Measurements from ENCODE around the gene TAS1R2. TPM values are rescaled to one million over a fixed set of nuclear protein-coding genes. Genes with fewer than 3 reads are reported as not detected.
A peak's percentile ranks its signal among the peaks of the same experiment; 100 is the strongest.

TAS1R2 gene
- total and polyA plus RNA-seq, 9 of the 15 experiments (the other 6 are each of a cell fraction or from before 2014, with no cell fraction given) = not detected

DNA sequence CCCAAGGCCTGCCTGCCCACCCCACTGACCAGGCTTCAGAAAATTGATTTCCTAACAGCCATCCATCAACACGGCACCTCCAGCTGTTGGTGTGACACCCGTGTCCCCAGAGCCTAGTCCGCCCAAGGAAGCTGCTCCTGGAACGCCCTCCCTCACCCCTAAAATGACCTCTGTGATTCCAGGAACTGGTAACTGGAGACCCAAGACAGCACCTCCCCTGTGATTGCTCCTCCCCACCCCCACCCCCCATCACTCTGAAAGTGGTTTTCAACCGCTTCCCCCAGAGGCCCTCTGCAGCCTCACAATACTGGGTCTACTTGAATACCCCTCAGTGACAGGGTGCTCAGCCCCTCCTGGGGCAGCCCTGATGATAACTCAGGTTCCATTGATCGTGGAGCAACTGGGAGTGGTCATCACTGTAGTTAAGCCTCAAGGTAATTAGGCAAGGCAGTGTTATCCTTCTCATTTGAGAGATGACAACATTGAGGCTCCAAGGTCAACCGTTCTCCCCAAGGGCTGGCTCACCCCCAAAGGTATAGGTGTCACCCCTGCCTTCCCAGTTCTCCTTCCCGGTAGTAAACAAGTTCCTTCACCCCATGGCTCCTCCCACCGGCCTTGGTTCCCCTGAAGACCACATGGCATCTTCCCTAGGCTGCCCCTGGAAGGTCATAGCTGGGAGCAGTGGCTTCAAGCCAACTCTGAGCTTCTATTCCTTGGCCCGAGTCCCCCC is 52.0 kb downstream of the TAS1R2 start (continued):
- TF ChIP-seq, protein P1, sequence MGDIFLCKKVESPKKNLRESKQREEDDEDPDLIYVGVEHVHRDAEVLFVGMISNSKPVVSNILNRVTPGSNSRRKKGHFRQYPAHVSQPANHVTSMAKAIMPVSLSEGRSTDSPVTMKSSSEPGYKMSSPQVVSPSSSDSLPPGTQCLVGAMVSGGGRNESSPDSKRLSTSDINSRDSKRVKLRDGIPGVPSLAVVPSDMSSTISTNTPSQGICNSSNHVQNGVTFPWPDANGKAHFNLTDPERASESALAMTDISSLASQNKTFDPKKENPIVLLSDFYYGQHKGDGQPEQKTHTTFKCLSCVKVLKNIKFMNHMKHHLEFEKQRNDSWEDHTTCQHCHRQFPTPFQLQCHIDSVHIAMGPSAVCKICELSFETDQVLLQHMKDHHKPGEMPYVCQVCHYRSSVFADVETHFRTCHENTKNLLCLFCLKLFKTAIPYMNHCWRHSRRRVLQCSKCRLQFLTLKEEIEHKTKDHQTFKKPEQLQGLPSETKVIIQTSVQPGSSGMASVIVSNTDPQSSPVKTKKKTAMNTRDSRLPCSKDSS (IDR thresholded peaks at IDR 0.05; ENCODE audit: low read depth, partially characterized antibody) = no peak
- 0 out of 2 replicates have a peak, but pooled peaks have one; percentile 16 for TF ChIP-seq SREBF1 (IDR thresholded peaks at IDR 0.05; ENCODE audit: borderline replicate concordance, low read depth, low read length)
- TF ChIP-seq NFIC (IDR thresholded peaks at IDR 0.05) = peak; percentile 61
- no peak for TF ChIP-seq SP2 (IDR thresholded peaks at IDR 0.05; ENCODE audit: extremely low read depth, low read depth, low read length, poor library complexity, severe bottlenecking)
- TF ChIP-seq WHSC1 (IDR thresholded peaks at IDR 0.05; ENCODE audit: low read length) = no peak
- TF ChIP-seq CREB1 (IDR thresholded peaks at IDR 0.05) = no peak
- no peak for TF ChIP-seq CREB1 (CRISPR knock-in tag; IDR thresholded peaks at IDR 0.05)
- peak; percentile 75 for TF ChIP-seq POLR2A (conservative IDR thresholded peaks at IDR 0.05)
- TF ChIP-seq HDGF (IDR thresholded peaks at IDR 0.05) = no peak
- TF ChIP-seq, protein P2, sequence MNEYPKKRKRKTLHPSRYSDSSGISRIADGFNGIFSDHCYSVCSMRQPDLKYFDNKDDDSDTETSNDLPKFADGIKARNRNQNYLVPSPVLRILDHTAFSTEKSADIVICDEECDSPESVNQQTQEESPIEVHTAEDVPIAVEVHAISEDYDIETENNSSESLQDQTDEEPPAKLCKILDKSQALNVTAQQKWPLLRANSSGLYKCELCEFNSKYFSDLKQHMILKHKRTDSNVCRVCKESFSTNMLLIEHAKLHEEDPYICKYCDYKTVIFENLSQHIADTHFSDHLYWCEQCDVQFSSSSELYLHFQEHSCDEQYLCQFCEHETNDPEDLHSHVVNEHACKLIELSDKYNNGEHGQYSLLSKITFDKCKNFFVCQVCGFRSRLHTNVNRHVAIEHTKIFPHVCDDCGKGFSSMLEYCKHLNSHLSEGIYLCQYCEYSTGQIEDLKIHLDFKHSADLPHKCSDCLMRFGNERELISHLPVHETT (CRISPR knock-in tag; conservative IDR thresholded peaks at IDR 0.05 in 1 of 2, IDR thresholded peaks at IDR 0.05 in 1 of 2) = no peak
- TF ChIP-seq CBX5 (IDR thresholded peaks at IDR 0.05; ENCODE audit: borderline replicate concordance, low read depth) = no peak
- TF ChIP-seq NR4A1 (CRISPR knock-in tag; IDR thresholded peaks at IDR 0.05) = no peak
- peak; percentile 84 for TF ChIP-seq NR4A1 (tag; IDR thresholded peaks at IDR 0.05)
- TF ChIP-seq, protein P3, sequence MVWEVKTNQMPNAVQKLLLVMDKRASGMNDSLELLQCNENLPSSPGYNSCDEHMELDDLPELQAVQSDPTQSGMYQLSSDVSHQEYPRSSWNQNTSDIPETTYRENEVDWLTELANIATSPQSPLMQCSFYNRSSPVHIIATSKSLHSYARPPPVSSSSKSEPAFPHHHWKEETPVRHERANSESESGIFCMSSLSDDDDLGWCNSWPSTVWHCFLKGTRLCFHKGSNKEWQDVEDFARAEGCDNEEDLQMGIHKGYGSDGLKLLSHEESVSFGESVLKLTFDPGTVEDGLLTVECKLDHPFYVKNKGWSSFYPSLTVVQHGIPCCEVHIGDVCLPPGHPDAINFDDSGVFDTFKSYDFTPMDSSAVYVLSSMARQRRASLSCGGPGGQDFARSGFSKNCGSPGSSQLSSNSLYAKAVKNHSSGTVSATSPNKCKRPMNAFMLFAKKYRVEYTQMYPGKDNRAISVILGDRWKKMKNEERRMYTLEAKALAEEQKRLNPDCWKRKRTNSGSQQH (CRISPR knock-in tag; IDR thresholded peaks at IDR 0.05) = no peak
- TF ChIP-seq ZNF184 (CRISPR knock-in tag; IDR thresholded peaks at IDR 0.05) = no peak
- no peak for TF ChIP-seq GABPB2 (CRISPR knock-in tag; conservative IDR thresholded peaks at IDR 0.05)
- no peak for TF ChIP-seq MAFK (IDR thresholded peaks at IDR 0.05; ENCODE audit: low read length)
- no peak for TF ChIP-seq KDM5B (IDR thresholded peaks at IDR 0.05; ENCODE audit: insufficient replicate concordance, low read depth, low read length)
- TF ChIP-seq PTTG1 (tag; IDR thresholded peaks at IDR 0.05; ENCODE audit: low read depth) = no peak
- TF ChIP-seq GTF2F1 (IDR thresholded peaks at IDR 0.05; ENCODE audit: low read depth, low read length) = no peak
- no peak for TF ChIP-seq ZNF224 (CRISPR knock-in tag; IDR thresholded peaks at IDR 0.05)
- TF ChIP-seq CAMTA2 (CRISPR knock-in tag; conservative IDR thresholded peaks at IDR 0.05) = no peak
- TF ChIP-seq, protein P4, sequence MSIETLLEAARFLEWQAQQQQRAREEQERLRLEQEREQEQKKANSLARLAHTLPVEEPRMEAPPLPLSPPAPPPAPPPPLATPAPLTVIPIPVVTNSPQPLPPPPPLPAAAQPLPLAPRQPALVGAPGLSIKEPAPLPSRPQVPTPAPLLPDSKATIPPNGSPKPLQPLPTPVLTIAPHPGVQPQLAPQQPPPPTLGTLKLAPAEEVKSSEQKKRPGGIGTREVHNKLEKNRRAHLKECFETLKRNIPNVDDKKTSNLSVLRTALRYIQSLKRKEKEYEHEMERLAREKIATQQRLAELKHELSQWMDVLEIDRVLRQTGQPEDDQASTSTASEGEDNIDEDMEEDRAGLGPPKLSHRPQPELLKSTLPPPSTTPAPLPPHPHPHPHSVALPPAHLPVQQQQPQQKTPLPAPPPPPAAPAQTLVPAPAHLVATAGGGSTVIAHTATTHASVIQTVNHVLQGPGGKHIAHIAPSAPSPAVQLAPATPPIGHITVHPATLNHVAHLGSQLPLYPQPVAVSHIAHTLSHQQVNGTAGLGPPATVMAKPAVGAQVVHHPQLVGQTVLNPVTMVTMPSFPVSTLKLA (conservative IDR thresholded peaks at IDR 0.05) = peak in 1 of 2 experiments; percentile 44; a peak in 1 of 4 replicates
- peak; percentile 50 for TF ChIP-seq CHD2 (IDR thresholded peaks at IDR 0.05; ENCODE audit: low read depth, low read length)
- peak; percentile 41 for TF ChIP-seq L3MBTL2 (IDR thresholded peaks at IDR 0.05)
